Neural cell (in vitro differentiated cells): ENCODE data around the gene ADCYAP1. TPM values are rescaled to one million over a fixed set of nuclear protein-coding genes. Genes with fewer than 3 reads are reported as not detected.
A peak's percentile ranks its signal among the peaks of the same experiment; 100 is the strongest.

Source experiments
- H2AFZ ChIP-seq: fragments of 200-600, 300-800 bp; sonication (generic), shearing (Covaris generic); 2 replicates; pipeline ENCODE4 v1.6.0; 2014; ENCODE audit warnings: low read depth, mild to moderate bottlenecking, antibody characterized with exemption, low read length, moderate library complexity
- H3F3A ChIP-seq: fragments of 200-600 bp; shearing (Covaris generic); 2 replicates; pipeline ENCODE4 v1.6.1; 2016; ENCODE audit warnings: mild to moderate bottlenecking, moderate library complexity, mixed read lengths, antibody characterized with exemption, low read length; ENCODE audit not compliant: insufficient read depth, poor library complexity, severe bottlenecking
- H3K27ac ChIP-seq: fragments of 200-600, 300-800 bp; sonication (generic), shearing (Covaris generic); 2 replicates; pipeline ENCODE4 v1.5.1; 2014; ENCODE audit warnings: mild to moderate bottlenecking, low read length, moderate library complexity
- H3K27me3 ChIP-seq: fragments of 300-800, 200-600 bp; sonication (generic), shearing (Covaris generic); 2 replicates; pipeline ENCODE4 v1.6.0; 2014; ENCODE audit warnings: mild to moderate bottlenecking, low read depth, low read length, moderate library complexity; ENCODE audit not compliant: insufficient read depth
- H3K36me3 ChIP-seq: fragments of 300-800, 200-600 bp; sonication (generic), shearing (Covaris generic); 2 replicates; pipeline ENCODE4 v1.5.1; 2014; ENCODE audit warnings: mild to moderate bottlenecking, antibody characterized with exemption, low read length, moderate library complexity; ENCODE audit not compliant: insufficient read depth
- H3K4me2 ChIP-seq: fragments of 300-800, 200-600 bp; sonication (generic), shearing (Covaris generic); 2 replicates; pipeline ENCODE4 v1.6.0; 2014; ENCODE audit warnings: mild to moderate bottlenecking, low read length
- H3K4me3 ChIP-seq: fragments of 300-800, 200-600 bp; sonication (generic), shearing (Covaris generic); 2 replicates; pipeline ENCODE4 v1.5.1; 2014; ENCODE audit warnings: mild to moderate bottlenecking, low read length, moderate library complexity
- H3K79me2 ChIP-seq: fragments of 200-600 bp; shearing (Covaris generic); replicated peaks from 2 replicates; pipeline ENCODE4 v1.6.0; 2014; ENCODE audit warnings: mild to moderate bottlenecking, low read length, moderate library complexity; ENCODE audit not compliant: insufficient read depth
- H3K9ac ChIP-seq: fragments of 300-800, 200-600 bp; sonication (generic), shearing (Covaris generic); 2 replicates; pipeline ENCODE4 v1.6.1; 2016; ENCODE audit warnings: mild to moderate bottlenecking, low read length, mixed read lengths
- H3K9me2 ChIP-seq: fragments of 200-600 bp; shearing (Covaris generic); 2 replicates; pipeline ENCODE4 v1.6.1; 2016; ENCODE audit warnings: mild to moderate bottlenecking, low read length, mixed read lengths; ENCODE audit not compliant: insufficient read depth
- H3K9me3 ChIP-seq: fragments of 200-600, 300-800 bp; sonication (generic), shearing (Covaris generic); 2 replicates; pipeline ENCODE4 v1.6.1; 2016; ENCODE audit warnings: mild to moderate bottlenecking, mixed run types, low read length, moderate library complexity, mixed read lengths
- H4K20me1 ChIP-seq: fragments of 200-600 bp; shearing (Covaris generic); 2 replicates; pipeline ENCODE4 v1.6.1; 2016; ENCODE audit warnings: mild to moderate bottlenecking, mixed run types; ENCODE audit not compliant: insufficient read depth
- CTCF ChIP-seq: fragments of 450-650 bp; IDR thresholded peaks from 2 replicates; pipeline ENCODE4 v1.5.1; 2014; ENCODE audit warnings: antibody characterized with exemption, mild to moderate bottlenecking, moderate library complexity; ENCODE audit not compliant: poor library complexity, severe bottlenecking
- EP300 ChIP-seq: fragments of 450-650 bp; conservative IDR thresholded peaks from 2 replicates; pipeline ENCODE4 v1.6.1; 2014; ENCODE audit warnings: antibody characterized with exemption, mild to moderate bottlenecking, moderate library complexity; ENCODE audit not compliant: poor library complexity, severe bottlenecking
- EZH2 ChIP-seq: fragments of 200-600, 300-800 bp; shearing (Covaris generic), sonication (generic); IDR thresholded peaks from 2 replicates; pipeline ENCODE4 v1.6.1; 2014; ENCODE audit warnings: antibody characterized with exemption, low read length, borderline replicate concordance, mild to moderate bottlenecking; ENCODE audit not compliant: insufficient read depth, poor library complexity, severe bottlenecking
- MXI1 ChIP-seq: fragments of 450-650 bp; conservative IDR thresholded peaks from 2 replicates; pipeline ENCODE4 v1.6.1; 2014; ENCODE audit warnings: antibody characterized with exemption, mild to moderate bottlenecking; ENCODE audit not compliant: poor library complexity, severe bottlenecking
- POLR2AphosphoS5 ChIP-seq: IDR thresholded peaks from 2 replicates; pipeline ENCODE4 v1.6.1; 2012
- RAD21 ChIP-seq: fragments of 450-650 bp; conservative IDR thresholded peaks from 2 replicates; pipeline ENCODE4 v1.6.1; 2014; ENCODE audit warnings: antibody characterized with exemption, mild to moderate bottlenecking, moderate library complexity
- REST ChIP-seq: IDR thresholded peaks from 2 replicates; pipeline ENCODE4 v1.6.1; 2012; ENCODE audit warnings: borderline replicate concordance
- SMC3 ChIP-seq: fragments of 450-650 bp; conservative IDR thresholded peaks from 2 replicates; pipeline ENCODE4 v1.6.1; 2014; ENCODE audit warnings: antibody characterized with exemption, mild to moderate bottlenecking, moderate library complexity; ENCODE audit not compliant: poor library complexity
- TAF1 ChIP-seq: IDR thresholded peaks from 2 replicates; pipeline ENCODE4 v1.6.1; 2012; ENCODE audit warnings: low read depth
- polyA plus RNA-seq: library from polyadenylated mRNA; depleted of rRNA; stranded (reverse); fragments of >200 nt; gene quantifications from 2 replicates; pipeline ENCODE4 v1.2.3, GENCODE V29; 2014

ADCYAP1 gene
- polyA plus RNA-seq, 1 donor from 2014 or later: 0.98 TPM

- Histone ChIP-seq H3K79me2 (no peaks in the 10 kb centered on the region), H3K9me3 (no peaks in the 10 kb centered on the region), H3K27me3 (no peaks in the 10 kb centered on the region), H3K27ac (peak overlapping the region; percentile 70), H2AFZ (no peak overlapping the region), H4K20me1 (no peaks in the 10 kb centered on the region), H3K4me2 (no peak overlapping the region), H3K9ac (peak overlapping the region; percentile 41), H3F3A (peaks cover 8% of the 10 kb centered on the region), H3K36me3 (no peaks in the 10 kb centered on the region), H3K4me3 (peak overlapping the region; percentile 56), H3K9me2 (no peaks in the 10 kb centered on the region)
- TF ChIP-seq EP300 (peak; percentile 53), REST (no peak)
Observed at GRCh38 chr18:923144-923866, 18.6 kb downstream of the ADCYAP1 start.

DNA sequence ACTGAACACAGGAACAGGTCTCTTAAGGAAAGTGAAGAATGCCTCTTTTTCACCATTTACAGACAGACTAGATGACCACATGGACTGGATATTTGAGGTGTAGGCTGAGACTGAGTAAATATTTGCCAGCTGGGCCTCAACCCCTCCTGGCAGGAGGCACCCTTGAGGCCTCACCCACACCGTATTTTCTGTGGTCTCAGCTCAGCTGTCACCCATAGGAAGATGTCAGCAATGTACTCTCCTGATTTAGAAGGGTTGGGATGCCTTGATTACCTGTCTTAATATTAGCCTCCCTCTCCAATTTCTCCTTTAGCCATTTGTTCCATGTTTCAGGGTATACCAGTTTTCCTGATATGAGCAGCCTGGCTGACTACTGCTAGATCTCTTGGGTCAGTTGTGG lies 20.3 kb downstream of the ADCYAP1 start:
- Histone ChIP-seq H3K79me2 (no peaks in the 10 kb centered on the region), H3K27me3 (no peaks in the 10 kb centered on the region), H4K20me1 (no peaks in the 10 kb centered on the region), H3F3A (peaks cover 8% of the 10 kb centered on the region), H3K4me2 (no peak overlapping the region), H3K9me2 (no peaks in the 10 kb centered on the region), H3K9ac (no peak overlapping the region), H2AFZ (no peak overlapping the region), H3K27ac (no peak overlapping the region), H3K4me3 (no peak overlapping the region), H3K9me3 (no peaks in the 10 kb centered on the region), H3K36me3 (no peaks in the 10 kb centered on the region)
- TF ChIP-seq MXI1: no peak
- no peak for TF ChIP-seq SMC3
- no peak for TF ChIP-seq POLR2AphosphoS5
- no peak for TF ChIP-seq RAD21
- no peak for TF ChIP-seq CTCF
- no peak for TF ChIP-seq EP300
- TF ChIP-seq REST: no peak
- no peak for TF ChIP-seq TAF1
- no peak for TF ChIP-seq EZH2
